Heart right ventricle (tissue), 16 donors: ENCODE measurements around the gene MAGI2. TPM values are rescaled to one million over a fixed set of nuclear protein-coding genes. Genes with fewer than 3 reads are reported as not detected.

ENCODE experiments used
- ATAC-seq, 8 donors: fragments of 200-7000 bp; cut with Tn5 transposase; one replicate each; pipeline ENCODE4 v1.9.1; 2020; ENCODE audit warnings: mild to moderate bottlenecking in 8 of 8, moderate library complexity in 8 of 8, moderate number of reproducible peaks in 1 of 8
- DNase-seq, 2 donors: peaks; one replicate each; pipeline ENCODE4 v3.0.0-alpha.2; 2020
- H3K27ac ChIP-seq, 10 donors: fragments of 200-600 bp; sonication (generic) in 2 of 10; one replicate each; pipeline versions ENCODE4 v1.5.0 to v1.8.0; 2020 to 2022; ENCODE audit warnings: mild to moderate bottlenecking in 3 of 10
- H3K27me3 ChIP-seq, 7 donors: fragments of 200-600 bp; one replicate each; pipeline ENCODE4 v1.8.0; 2021 to 2022; ENCODE audit warnings: mild to moderate bottlenecking in 2 of 7
- H3K36me3 ChIP-seq, 9 donors: fragments of 200-600 bp; sonication (generic) in 1 of 9; one replicate each; pipeline versions ENCODE4 v1.5.0 to v1.8.0; 2020 to 2022; ENCODE audit warnings: mild to moderate bottlenecking in 2 of 9
- H3K4me1 ChIP-seq, 9 donors: fragments of 200-600 bp; sonication (generic) in 1 of 9; one replicate each; pipeline versions ENCODE4 v1.5.0 to v1.8.0; 2020 to 2022; ENCODE audit warnings: mild to moderate bottlenecking in 4 of 9
- H3K4me3 ChIP-seq, 10 donors: fragments of 200-600 bp; sonication (generic) in 2 of 10; one replicate each; pipeline versions ENCODE4 v1.5.0 to v1.8.0; 2020 to 2022; ENCODE audit warnings: mild to moderate bottlenecking in 7 of 10, moderate library complexity in 2 of 10
- H3K9me3 ChIP-seq, 11 donors: fragments of 200-600 bp in 10 of 11; sonication (generic) in 2 of 11; one replicate each; pipeline versions ENCODE4 v1.5.0 to v1.8.0; 2013 to 2022; ENCODE audit warnings: mild to moderate bottlenecking in 2 of 11, control low read depth in 1 of 11, moderate library complexity in 1 of 11
- WGBS, 2 donors: extraction: QIAGEN DNeasy Blood & Tissue Kit; methylation state at CpG; one replicate each; pipeline ENCODE4 v1.1.7; 2013; ENCODE audit warnings: inconsistent platforms in 1 of 2; 5-methylcytosine and 5-hydroxymethylcytosine counted together
- intact Hi-C, 10 donors: fragments of 100-400 bp; cut with DNase I; formaldehyde crosslinking; loops; one replicate each; pipeline versions ENCODE4 v1.11.1 to v1.14.2; 2022
- polyA plus RNA-seq, 2 donors: library from polyadenylated mRNA; stranded (reverse); fragments of 200-250 nt; gene quantifications; one replicate each; pipeline ENCODE4 v1.2.3, GENCODE V29; 2013
- total RNA-seq, 10 donors: library from RNA; stranded (reverse); fragmentation: NEBNext Ultra II Directional in 3 of 10; extraction: Animal tissue kit (Norgen Biotek cat#: 25700) in 3 of 10; gene quantifications; one replicate each; pipeline versions ENCODE4 v1.2.1 to v1.2.4, GENCODE V29; 2021 to 2023
- TF ChIP-seq, protein P1 (sequence below), 9 donors: fragments of 200-600 bp; sonication (generic) in 2 of 9; IDR thresholded peaks; one replicate each; pipeline versions ENCODE4 v1.5.0 to v1.8.0; 2021 to 2022; ENCODE audit warnings: antibody characterized with exemption in 9 of 9, mild to moderate bottlenecking in 5 of 9, moderate library complexity in 1 of 9
- donor health status: Arrhythmogenic right ventricular cardiomyopathy.
- donor health status: ischemic (EF 13 %, LVEDD 7.1; RV severe dilation, severe dysfunction).
- donor health status: healthy with polysubstance abuse.
- donor health status: DM: no; HTN: yes; CAD: no.
- donor health status: DM: no; HTN: no; CAD: no.
- donor health status: ischemic (EF 25% LVEDD 6.9; RV normal size, moderate dysfunction).
- donor health status: ischemic (EF 25% LVEDD 5.7; RV mildly dilated, moderate dysfunction).
- donor health status: healthy.
- donor health status: DM: yes; HTN: yes; CAD: no.
- donor health status: Ischemic cardiomyopathy.
- donor health status: ischemic (EF 35%, LVEDD 5.7; RV mildly dilated, moderate dysfunction).
- donor health status: nonischemic (EF 11% LVEDD 7.7; RV severe dilation, severe dysfunction).
- donor health status: DM: yes; HTN: yes; CAD: no.
- donor health status: PGD.
- donor health status: ischemic (EF 29% LVEDD 5.4; RV normal size, mild dysfunction).
- donor health status: nonischemic (EF 23%, LVEDD 6.1; RV moderate dilation, normal function).

Gene MAGI2
- total and polyA plus RNA-seq, 12 donors, result 0.83 to 6.0 (median 4.1) TPM

DNA sequence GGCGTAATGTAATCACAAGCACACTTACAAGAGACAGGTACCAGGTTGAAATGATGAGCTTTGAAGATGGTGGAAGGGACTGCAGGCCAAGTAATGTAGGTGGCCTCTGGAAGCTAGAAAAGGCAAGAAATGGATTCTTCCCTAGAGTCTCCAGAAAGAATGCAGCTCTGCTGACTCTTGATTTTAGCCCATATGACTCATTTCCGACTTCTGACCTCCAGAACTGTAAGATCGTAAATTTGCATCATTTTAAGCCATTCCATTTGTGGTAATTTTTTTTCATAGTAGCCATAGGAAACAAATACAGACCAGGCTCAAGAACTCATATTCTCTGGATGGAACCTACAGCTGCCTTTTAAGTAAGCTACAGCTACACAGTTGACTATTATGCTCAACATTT, 315.5 kb downstream of the MAGI2 start:
- no peak for DNase-seq

GRCh38 chr7:79132844-79133451, 320.5 kb downstream of the MAGI2 start:
- intact Hi-C loops, result no loop called here
- no peak for ATAC-seq
- no peak overlapping the region for H3K4me3 ChIP-seq
- no peaks in the 10 kb centered on the region for H3K36me3 ChIP-seq
- no peak overlapping the region for H3K27ac ChIP-seq
- peaks cover 0 to 2% (median 0%) of the 10 kb centered on the region in 11 donors for H3K9me3 ChIP-seq
- DNase-seq, result no peak
- 95 to 97% methylated on average over 4 of the region's 4 CpGs for WGBS, 2 donors
- TF ChIP-seq, protein P1, sequence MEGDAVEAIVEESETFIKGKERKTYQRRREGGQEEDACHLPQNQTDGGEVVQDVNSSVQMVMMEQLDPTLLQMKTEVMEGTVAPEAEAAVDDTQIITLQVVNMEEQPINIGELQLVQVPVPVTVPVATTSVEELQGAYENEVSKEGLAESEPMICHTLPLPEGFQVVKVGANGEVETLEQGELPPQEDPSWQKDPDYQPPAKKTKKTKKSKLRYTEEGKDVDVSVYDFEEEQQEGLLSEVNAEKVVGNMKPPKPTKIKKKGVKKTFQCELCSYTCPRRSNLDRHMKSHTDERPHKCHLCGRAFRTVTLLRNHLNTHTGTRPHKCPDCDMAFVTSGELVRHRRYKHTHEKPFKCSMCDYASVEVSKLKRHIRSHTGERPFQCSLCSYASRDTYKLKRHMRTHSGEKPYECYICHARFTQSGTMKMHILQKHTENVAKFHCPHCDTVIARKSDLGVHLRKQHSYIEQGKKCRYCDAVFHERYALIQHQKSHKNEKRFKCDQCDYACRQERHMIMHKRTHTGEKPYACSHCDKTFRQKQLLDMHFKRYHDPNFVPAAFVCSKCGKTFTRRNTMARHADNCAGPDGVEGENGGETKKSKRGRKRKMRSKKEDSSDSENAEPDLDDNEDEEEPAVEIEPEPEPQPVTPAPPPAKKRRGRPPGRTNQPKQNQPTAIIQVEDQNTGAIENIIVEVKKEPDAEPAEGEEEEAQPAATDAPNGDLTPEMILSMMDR (IDR thresholded peaks at IDR 0.05), result no peak
- H3K27me3 ChIP-seq, result no peaks in the 10 kb centered on the region
- no peaks in the 10 kb centered on the region for H3K4me1 ChIP-seq

More for the DNA sequence above, 315.5 kb downstream of the MAGI2 start:
- ATAC-seq, result no peak
- Histone ChIP-seq H3K4me1 (peaks cover 0 to 11% (median 0%) of the 10 kb centered on the region in 9 donors), H3K27me3 (no peaks in the 10 kb centered on the region), H3K4me3 (no peak overlapping the region), H3K36me3 (no peaks in the 10 kb centered on the region), H3K27ac (no peak overlapping the region), H3K9me3 (peaks cover 0 to 2% (median 0%) of the 10 kb centered on the region in 11 donors)
- WGBS, 2 donors, result 83 to 86% methylated on average over 3 of the region's 3 CpGs
- intact Hi-C loops, result no loop called here
- TF ChIP-seq, protein P1 (IDR thresholded peaks at IDR 0.05), result no peak

DNA sequence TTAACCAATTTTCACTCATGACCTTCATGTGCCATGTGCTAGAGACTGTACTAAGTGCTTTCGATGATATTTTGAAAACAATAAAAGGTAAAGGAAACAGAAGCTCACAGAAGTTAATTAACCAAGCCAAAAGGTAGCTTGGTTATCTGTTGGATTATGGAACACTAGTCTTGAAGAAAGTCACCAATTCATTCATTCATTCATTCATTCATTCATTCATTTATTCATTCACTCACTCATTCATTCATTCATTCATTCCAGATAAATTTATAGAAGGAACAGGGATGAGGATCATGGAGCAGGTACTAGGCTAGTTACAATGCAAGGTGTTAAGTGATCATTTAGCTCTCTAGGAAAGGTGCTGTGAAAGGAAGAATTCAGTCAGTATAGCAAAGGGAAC, 322.8 kb downstream of the MAGI2 start:
- intact Hi-C loops, result no loop called here
- Histone ChIP-seq H3K27ac (no peak overlapping the region), H3K4me1 (no peaks in the 10 kb centered on the region), H3K27me3 (no peaks in the 10 kb centered on the region), H3K4me3 (no peak overlapping the region), H3K36me3 (no peaks in the 10 kb centered on the region), H3K9me3 (peaks cover 0 to 2% (median 0%) of the 10 kb centered on the region in 11 donors)
- 88 to 91% methylated on average over 1 of the region's 1 CpG for WGBS, 2 donors
- no peak for ATAC-seq
- TF ChIP-seq, protein P1 (IDR thresholded peaks at IDR 0.05), result no peak
- DNase-seq, result no peak

- no peak for ATAC-seq
- no peaks in the 10 kb centered on the region for H3K27me3 ChIP-seq
- H3K4me1 ChIP-seq, result peaks cover 0 to 11% (median 0%) of the 10 kb centered on the region in 9 donors
- no peaks in the 10 kb centered on the region for H3K9me3 ChIP-seq
- TF ChIP-seq, protein P1 (IDR thresholded peaks at IDR 0.05), result no peak
- DNase-seq, result no peak
- no peak overlapping the region for H3K4me3 ChIP-seq
- no peak overlapping the region for H3K27ac ChIP-seq
- no peaks in the 10 kb centered on the region for H3K36me3 ChIP-seq
- intact Hi-C loops, result no loop called here
- 94 to 97% methylated on average over 2 of the region's 2 CpGs for WGBS, 2 donors
Measured at GRCh38 chr7:79124331-79124730, 329.1 kb downstream of the MAGI2 start.
